OCI-LY1 (cell line): ENCODE measurements around the gene GALNTL6.

ENCODE experiments used
- H2AFZ ChIP-seq: fragments of 200-600 bp; sonication (generic), shearing (Covaris generic); 2 replicates; pipeline ENCODE4 v1.6.0; 2014; ENCODE audit warnings: antibody characterized with exemption, mild to moderate bottlenecking, low read length
- H3F3A ChIP-seq: fragments of 200-600 bp; sonication (generic), shearing (Covaris generic); 2 replicates; pipeline ENCODE4 v1.6.0; 2014; ENCODE audit warnings: mild to moderate bottlenecking, antibody characterized with exemption, low read length, moderate library complexity; ENCODE audit not compliant: insufficient read depth
- H3K27ac ChIP-seq: fragments of 200-600 bp; sonication (generic); 2 replicates; pipeline ENCODE4 v1.5.1; 2014; ENCODE audit warnings: low read length, mixed run types, mild to moderate bottlenecking, low read depth; ENCODE audit not compliant: poor library complexity, severe bottlenecking
- H3K27me3 ChIP-seq: fragments of 200-600 bp; sonication (generic); 2 replicates; pipeline ENCODE4 v1.6.0; 2014; ENCODE audit warnings: antibody characterized with exemption, mild to moderate bottlenecking, low read length, moderate library complexity; ENCODE audit not compliant: insufficient read depth
- H3K36me3 ChIP-seq: fragments of 200-600 bp; sonication (generic); 2 replicates; pipeline ENCODE4 v1.6.1; 2014; ENCODE audit warnings: mild to moderate bottlenecking, antibody characterized with exemption, low read length, moderate library complexity, mixed read lengths; ENCODE audit not compliant: insufficient read depth
- H3K4me1 ChIP-seq: fragments of 200-600 bp; sonication (generic); 2 replicates; pipeline ENCODE4 v1.5.1; 2014; ENCODE audit warnings: mild to moderate bottlenecking, low read length, moderate library complexity; ENCODE audit not compliant: insufficient read depth, severe bottlenecking
- H3K4me2 ChIP-seq: fragments of 200-600 bp; sonication (generic), shearing (Covaris generic); 2 replicates; pipeline ENCODE4 v1.6.1; 2014; ENCODE audit warnings: low read length
- H3K4me3 ChIP-seq: fragments of 200-600 bp; sonication (generic); 2 replicates; pipeline ENCODE4 v1.5.1; 2014; ENCODE audit warnings: low read length, low read depth, mild to moderate bottlenecking, mixed read lengths; ENCODE audit not compliant: poor library complexity, severe bottlenecking
- H3K79me2 ChIP-seq: fragments of 200-600 bp; shearing (Covaris generic); 2 replicates; pipeline ENCODE4 v1.6.1; 2016; ENCODE audit warnings: mixed run types, low read length, mixed read lengths; ENCODE audit not compliant: insufficient read depth
- H3K9ac ChIP-seq: fragments of 200-600 bp; sonication (generic), shearing (Covaris generic); 2 replicates; pipeline ENCODE4 v1.6.1; 2014; ENCODE audit warnings: mild to moderate bottlenecking, low read length, mixed read lengths
- H3K9me2 ChIP-seq: fragments of 200-600 bp; sonication (generic), shearing (Covaris generic); 2 replicates; pipeline ENCODE4 v1.6.1; 2014; ENCODE audit warnings: low read depth, mild to moderate bottlenecking, low read length, mixed read lengths
- H3K9me3 ChIP-seq: fragments of 200-600 bp; shearing (Covaris generic); 2 replicates; pipeline ENCODE4 v1.6.1; 2014; ENCODE audit warnings: low read length, mixed read lengths
- H4K20me1 ChIP-seq: fragments of 200-600 bp; sonication (generic), shearing (Covaris generic); 2 replicates; pipeline ENCODE4 v1.6.0; 2016; ENCODE audit warnings: mild to moderate bottlenecking, low read length; ENCODE audit not compliant: insufficient read depth
- CTCF ChIP-seq: fragments of 200-600 bp; sonication (generic), shearing (Covaris generic); IDR thresholded peaks from 2 replicates; pipeline ENCODE4 v1.5.1; 2017; ENCODE audit warnings: mild to moderate bottlenecking, antibody characterized with exemption, low read length, moderate library complexity, mixed read lengths
- EZH2 ChIP-seq: fragments of 200-600 bp; sonication (generic), shearing (Covaris generic); IDR thresholded peaks from 2 replicates; pipeline ENCODE4 v1.8.0; 2017; ENCODE audit warnings: borderline replicate concordance, mixed run types, mild to moderate bottlenecking, antibody characterized with exemption, low read length, moderate library complexity, mixed read lengths

The GALNTL6 gene

DNA sequence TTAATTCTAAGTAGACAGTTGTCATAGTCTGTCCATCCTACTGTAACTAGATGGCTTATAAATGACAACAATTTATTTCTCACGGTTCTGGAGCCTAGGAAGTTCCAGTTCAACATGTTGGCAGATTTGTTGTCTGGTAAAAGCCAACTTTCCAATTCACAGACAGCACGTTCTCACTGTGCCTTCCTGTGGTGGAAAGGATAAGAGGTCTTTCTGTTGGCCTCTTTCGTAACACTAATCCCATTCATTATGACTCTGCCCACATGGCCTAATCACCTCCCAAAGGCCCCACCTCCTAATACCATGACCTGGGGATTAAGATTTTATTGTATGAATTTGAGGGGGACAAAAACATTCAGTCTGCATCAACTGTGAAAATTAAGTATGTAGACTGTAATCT, 83.2 kb downstream of the GALNTL6 start:
- Histone ChIP-seq H3K9ac (no peak overlapping the region), H3K9me2 (no peaks in the 10 kb centered on the region), H3F3A (no peaks in the 10 kb centered on the region), H3K4me2 (no peak overlapping the region), H3K27me3 (no peaks in the 10 kb centered on the region), H4K20me1 (no peaks in the 10 kb centered on the region), H3K79me2 (no peaks in the 10 kb centered on the region), H3K27ac (no peak overlapping the region), H3K4me1 (no peaks in the 10 kb centered on the region), H3K4me3 (no peak overlapping the region), H3K36me3 (no peaks in the 10 kb centered on the region), H2AFZ (no peak overlapping the region), H3K9me3 (no peaks in the 10 kb centered on the region)
- no peak for TF ChIP-seq CTCF
- no peak for TF ChIP-seq EZH2

- H3K4me2 ChIP-seq = no peak overlapping the region
- H3K9ac ChIP-seq = no peak overlapping the region
- H3K27me3 ChIP-seq = no peaks in the 10 kb centered on the region
- TF ChIP-seq EZH2 = no peak
- TF ChIP-seq CTCF = no peak
- no peaks in the 10 kb centered on the region for H3K9me2 ChIP-seq
- no peaks in the 10 kb centered on the region for H3K4me1 ChIP-seq
- no peaks in the 10 kb centered on the region for H3K79me2 ChIP-seq
- no peaks in the 10 kb centered on the region for H3K9me3 ChIP-seq
- no peaks in the 10 kb centered on the region for H3K36me3 ChIP-seq
- no peaks in the 10 kb centered on the region for H3F3A ChIP-seq
- H2AFZ ChIP-seq = no peak overlapping the region
- H3K4me3 ChIP-seq = no peak overlapping the region
- no peak overlapping the region for H3K27ac ChIP-seq
- H4K20me1 ChIP-seq = no peaks in the 10 kb centered on the region
These were observed 106.1 kb downstream of the GALNTL6 start for GRCh38 chr4:171919314-171919713.

DNA sequence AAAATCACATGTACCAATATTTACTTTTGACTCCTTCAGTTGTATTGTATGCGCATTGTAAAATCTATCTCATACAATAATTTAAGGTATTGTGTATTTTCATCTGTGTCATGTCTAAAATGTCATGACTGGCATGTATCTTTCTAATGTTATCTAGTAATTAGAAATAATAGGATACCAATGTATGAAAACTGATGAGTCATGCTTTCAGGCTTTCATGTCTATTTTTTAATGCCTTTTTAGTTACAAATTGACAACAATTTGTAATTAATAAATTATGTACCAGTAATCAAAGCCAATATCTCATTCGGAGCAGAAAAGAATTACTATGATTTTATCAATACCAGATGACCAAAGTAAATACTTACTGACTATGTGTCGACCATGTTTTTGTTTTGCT, 107.7 kb downstream of the GALNTL6 start:
- Histone ChIP-seq H3K4me2 (no peak overlapping the region), H3K9me2 (no peaks in the 10 kb centered on the region), H3K27me3 (no peaks in the 10 kb centered on the region), H4K20me1 (no peaks in the 10 kb centered on the region), H2AFZ (no peak overlapping the region), H3K9me3 (no peaks in the 10 kb centered on the region), H3K9ac (no peak overlapping the region), H3K36me3 (no peaks in the 10 kb centered on the region), H3F3A (no peaks in the 10 kb centered on the region), H3K4me1 (no peaks in the 10 kb centered on the region), H3K79me2 (no peaks in the 10 kb centered on the region), H3K4me3 (no peak overlapping the region), H3K27ac (no peak overlapping the region)
- TF ChIP-seq EZH2 (no peak), CTCF (no peak)
